HG03196 (cell line): ENCODE results near the gene ADAMTS17.

Source experiments
- ATAC-seq: cut with Tn5 transposase; IDR thresholded peaks from one replicate; pipeline ENCODE4 v1.9.1; 2021; ENCODE audit not compliant: unreplicated experiment

ADAMTS17 gene, protein sequence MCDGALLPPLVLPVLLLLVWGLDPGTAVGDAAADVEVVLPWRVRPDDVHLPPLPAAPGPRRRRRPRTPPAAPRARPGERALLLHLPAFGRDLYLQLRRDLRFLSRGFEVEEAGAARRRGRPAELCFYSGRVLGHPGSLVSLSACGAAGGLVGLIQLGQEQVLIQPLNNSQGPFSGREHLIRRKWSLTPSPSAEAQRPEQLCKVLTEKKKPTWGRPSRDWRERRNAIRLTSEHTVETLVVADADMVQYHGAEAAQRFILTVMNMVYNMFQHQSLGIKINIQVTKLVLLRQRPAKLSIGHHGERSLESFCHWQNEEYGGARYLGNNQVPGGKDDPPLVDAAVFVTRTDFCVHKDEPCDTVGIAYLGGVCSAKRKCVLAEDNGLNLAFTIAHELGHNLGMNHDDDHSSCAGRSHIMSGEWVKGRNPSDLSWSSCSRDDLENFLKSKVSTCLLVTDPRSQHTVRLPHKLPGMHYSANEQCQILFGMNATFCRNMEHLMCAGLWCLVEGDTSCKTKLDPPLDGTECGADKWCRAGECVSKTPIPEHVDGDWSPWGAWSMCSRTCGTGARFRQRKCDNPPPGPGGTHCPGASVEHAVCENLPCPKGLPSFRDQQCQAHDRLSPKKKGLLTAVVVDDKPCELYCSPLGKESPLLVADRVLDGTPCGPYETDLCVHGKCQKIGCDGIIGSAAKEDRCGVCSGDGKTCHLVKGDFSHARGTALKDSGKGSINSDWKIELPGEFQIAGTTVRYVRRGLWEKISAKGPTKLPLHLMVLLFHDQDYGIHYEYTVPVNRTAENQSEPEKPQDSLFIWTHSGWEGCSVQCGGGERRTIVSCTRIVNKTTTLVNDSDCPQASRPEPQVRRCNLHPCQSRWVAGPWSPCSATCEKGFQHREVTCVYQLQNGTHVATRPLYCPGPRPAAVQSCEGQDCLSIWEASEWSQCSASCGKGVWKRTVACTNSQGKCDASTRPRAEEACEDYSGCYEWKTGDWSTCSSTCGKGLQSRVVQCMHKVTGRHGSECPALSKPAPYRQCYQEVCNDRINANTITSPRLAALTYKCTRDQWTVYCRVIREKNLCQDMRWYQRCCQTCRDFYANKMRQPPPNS

GRCh38 chr15:100341750-100342560, at the start of gene ADAMTS17:
Gene ADAMTS17 (minus strand): TSS chr15:100341975. CDS start chr15:100341899, 76 bp downstream.
- peak; percentile 93 for ATAC-seq

GRCh38 chr15:100385300-100386050, 43.7 kb upstream of the ADAMTS17 start:
- no peak for ATAC-seq

DNA sequence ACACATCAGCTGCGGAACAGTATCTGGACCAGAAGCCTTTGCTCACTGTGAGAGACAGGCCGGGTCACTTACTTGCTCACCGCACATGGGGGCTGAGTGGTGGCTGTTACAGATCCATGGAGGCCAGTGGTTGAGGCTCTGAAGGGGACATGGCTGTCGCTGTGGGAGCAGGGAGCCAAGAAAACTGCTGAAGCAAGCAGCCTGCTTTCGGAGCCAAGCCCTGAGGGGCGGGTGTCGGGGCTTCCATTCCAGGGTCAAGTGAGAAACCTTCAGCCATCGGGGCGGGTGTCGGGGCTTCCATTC, 42.3 kb upstream of the ADAMTS17 start:
- no peak for ATAC-seq

- ATAC-seq = no peak
Measured at GRCh38 chr15:100383302-100384107, 41.7 kb upstream of the ADAMTS17 start.

- no peak for ATAC-seq
Measured at GRCh38 chr15:100373942-100374341, 32.2 kb upstream of the ADAMTS17 start.

GRCh38 chr15:100373120-100373896, 31.5 kb upstream of the ADAMTS17 start:
- ATAC-seq = no peak

- ATAC-seq = no peak
Measured at GRCh38 chr15:100372739-100373119, 31.0 kb upstream of the ADAMTS17 start.

DNA sequence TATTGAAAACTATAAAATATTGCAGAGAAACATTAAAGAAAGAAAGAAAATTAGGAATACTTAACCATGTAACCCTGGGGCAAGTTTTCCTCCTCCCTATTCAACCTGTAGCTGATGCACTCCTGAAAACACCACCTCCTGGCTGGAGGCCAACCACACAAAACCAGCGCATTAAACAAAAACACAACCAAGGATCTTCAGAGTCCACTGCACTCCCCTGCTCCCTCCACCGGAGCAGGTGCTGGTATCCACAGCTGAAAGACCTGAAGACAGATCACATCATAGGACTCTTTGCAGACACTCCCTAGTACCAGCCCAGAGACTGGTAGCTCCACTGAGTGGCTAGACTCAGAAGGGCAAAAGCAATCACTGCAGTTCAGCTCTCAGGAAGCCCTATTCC, 13.6 kb upstream of the ADAMTS17 start:
- ATAC-seq = no peak

DNA sequence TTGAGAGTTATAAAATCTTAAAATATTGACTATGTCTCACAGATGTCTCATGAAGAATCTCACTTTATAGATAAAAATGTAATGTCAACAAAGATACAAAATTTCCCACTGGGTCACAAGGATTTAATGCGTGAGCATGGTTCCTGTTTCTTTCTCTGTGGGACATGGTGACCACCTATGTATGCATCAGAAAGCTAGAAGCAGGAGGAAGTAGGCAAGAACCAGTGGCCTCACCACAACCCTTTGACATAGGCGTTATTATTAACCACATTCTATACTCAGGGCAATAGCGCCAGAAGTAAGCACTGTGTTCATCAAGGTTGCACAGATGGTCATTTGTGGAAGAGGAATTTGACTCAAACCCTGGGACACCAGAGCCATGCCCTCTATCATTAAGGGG, 11.7 kb upstream of the ADAMTS17 start:
- no peak for ATAC-seq

- no peak for ATAC-seq
Measured at GRCh38 chr15:100350434-100351226, 8.9 kb upstream of the ADAMTS17 start.

GRCh38 chr15:100349696-100350433, 8.1 kb upstream of the ADAMTS17 start:
- peak; percentile 88 for ATAC-seq

- no peak for ATAC-seq
Measured at GRCh38 chr15:100349321-100349695, 7.5 kb upstream of the ADAMTS17 start.

- no peak for ATAC-seq
Measured at GRCh38 chr15:100348578-100348977, 6.8 kb upstream of the ADAMTS17 start.

GRCh38 chr15:100346866-100347512, 5.2 kb upstream of the ADAMTS17 start:
- ATAC-seq = no peak

GRCh38 chr15:100345438-100345837, 3.7 kb upstream of the ADAMTS17 start:
- no peak for ATAC-seq

DNA sequence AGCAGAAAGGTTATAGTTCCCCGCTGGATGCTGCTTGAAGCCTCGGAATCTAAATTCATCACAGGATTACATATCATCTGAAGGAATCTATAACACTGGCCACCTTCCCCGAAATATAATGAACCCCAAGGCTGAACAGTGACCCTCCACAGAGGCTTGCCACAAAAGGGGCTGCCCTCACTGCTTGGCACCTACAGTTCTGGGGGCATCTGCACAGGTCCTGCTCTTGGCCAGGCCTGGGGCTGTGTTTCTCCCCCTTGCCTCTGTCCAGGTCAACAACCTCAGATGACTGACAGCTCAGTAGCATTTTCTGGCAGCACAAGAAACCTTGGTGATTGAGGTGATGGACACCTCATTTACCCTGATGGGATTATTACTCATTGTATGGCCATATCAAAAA, 1.5 kb upstream of the ADAMTS17 start:
- ATAC-seq = no peak
